Lower lobe of right lung (tissue), 2 donors: Measurements from ENCODE around the gene PLEKHA7. TPM values are rescaled to one million over a fixed set of nuclear protein-coding genes. Genes with fewer than 3 reads are reported as not detected.

Source experiments
- ATAC-seq, 2 donors: fragments of 200-7000 bp; cut with Tn5 transposase; one replicate each; pipeline ENCODE4 v1.9.1; 2020 to 2022; ENCODE audit warnings: mild to moderate bottlenecking in 2 of 2, moderate library complexity in 2 of 2
- DNase-seq: peaks from one replicate; pipeline ENCODE4 v3.0.0-alpha.2; 2020
- H3K27ac ChIP-seq: fragments of 200-600 bp; one replicate; pipeline ENCODE4 v1.8.0; 2022
- H3K27me3 ChIP-seq: fragments of 200-600 bp; one replicate; pipeline ENCODE4 v1.8.0; 2022; ENCODE audit warnings: low read depth
- H3K36me3 ChIP-seq: fragments of 200-600 bp; one replicate; pipeline ENCODE4 v1.8.0; 2022; ENCODE audit warnings: mild to moderate bottlenecking
- H3K4me1 ChIP-seq: fragments of 200-600 bp; one replicate; pipeline ENCODE4 v1.8.0; 2022
- H3K4me3 ChIP-seq: fragments of 200-600 bp; one replicate; pipeline ENCODE4 v1.8.0; 2022; ENCODE audit warnings: mild to moderate bottlenecking
- H3K9me3 ChIP-seq: fragments of 200-600 bp; one replicate; pipeline ENCODE4 v1.8.0; 2022
- CTCF ChIP-seq: fragments of 200-600 bp; IDR thresholded peaks from one replicate; pipeline ENCODE4 v1.8.0; 2022; ENCODE audit warnings: antibody characterized with exemption, mild to moderate bottlenecking
- intact Hi-C: fragments of 100-400 bp; cut with DNase I; formaldehyde crosslinking; loops from one replicate; pipeline ENCODE4 v1.11.0; 2022
- total RNA-seq: library from RNA; stranded (reverse); fragmentation: NEBNext Ultra II Directional; extraction: Animal tissue kit (Norgen Biotek cat#: 25700); gene quantifications from one replicate; pipeline ENCODE4 v1.2.1, GENCODE V29; 2021
- donor health status: DM: no; HTN: yes; CAD: no; lungs with severe emphysema.

PLEKHA7 gene
- total RNA-seq, 1 donor from 2014 or later = 44.0 TPM

- H3K27ac ChIP-seq = no peak overlapping the region
- intact Hi-C loops = no loop called here
- TF ChIP-seq CTCF = no peak
- no peaks in the 10 kb centered on the region for H3K9me3 ChIP-seq
- DNase-seq = no peak
- H3K4me1 ChIP-seq = no peaks in the 10 kb centered on the region
- no peaks in the 10 kb centered on the region for H3K36me3 ChIP-seq
- H3K4me3 ChIP-seq = no peak overlapping the region
- ATAC-seq = no peak
- no peaks in the 10 kb centered on the region for H3K27me3 ChIP-seq
These were observed 181.2 kb downstream of the PLEKHA7 start for GRCh38 chr11:16833026-16833425.

- H3K36me3 ChIP-seq = no peaks in the 10 kb centered on the region
- no peaks in the 10 kb centered on the region for H3K4me1 ChIP-seq
- no peak overlapping the region for H3K27ac ChIP-seq
These were observed 182.0 kb downstream of the PLEKHA7 start for GRCh38 chr11:16832193-16832539.

GRCh38 chr11:16831316-16832192, 182.7 kb downstream of the PLEKHA7 start:
- H3K9me3 ChIP-seq = no peaks in the 10 kb centered on the region
- no peaks in the 10 kb centered on the region for H3K4me1 ChIP-seq
- H3K27me3 ChIP-seq = no peaks in the 10 kb centered on the region
- H3K4me3 ChIP-seq = no peak overlapping the region
- DNase-seq (no peak), ATAC-seq (peak; percentile 24 to 52)
- TF ChIP-seq CTCF = no peak
- intact Hi-C loops = no loop called here
- H3K27ac ChIP-seq = no peak overlapping the region
- H3K36me3 ChIP-seq = no peaks in the 10 kb centered on the region

More at GRCh38 chr11:16832193-16832539, 182.0 kb downstream of the PLEKHA7 start:
- ATAC-seq (no peak), DNase-seq (no peak)
- intact Hi-C loops = no loop called here
- TF ChIP-seq CTCF = no peak
- no peaks in the 10 kb centered on the region for H3K27me3 ChIP-seq
- no peaks in the 10 kb centered on the region for H3K9me3 ChIP-seq
- no peak overlapping the region for H3K4me3 ChIP-seq

- Histone ChIP-seq H3K9me3 (no peaks in the 10 kb centered on the region), H3K36me3 (peaks cover 14% of the 10 kb centered on the region), H3K27me3 (no peaks in the 10 kb centered on the region), H3K4me1 (no peaks in the 10 kb centered on the region), H3K4me3 (no peak overlapping the region), H3K27ac (no peak overlapping the region)
- intact Hi-C loops = no loop called here
- ATAC-seq (no peak), DNase-seq (no peak)
- no peak for TF ChIP-seq CTCF
These were observed 187.1 kb downstream of the PLEKHA7 start for GRCh38 chr11:16827139-16827538.

GRCh38 chr11:16825968-16826367, 188.2 kb downstream of the PLEKHA7 start:
- DNase-seq (no peak), ATAC-seq (no peak)
- H3K4me1 ChIP-seq = no peaks in the 10 kb centered on the region
- H3K27me3 ChIP-seq = no peaks in the 10 kb centered on the region
- intact Hi-C loops = no loop called here
- no peak overlapping the region for H3K27ac ChIP-seq
- H3K4me3 ChIP-seq = no peak overlapping the region
- TF ChIP-seq CTCF = no peak
- H3K36me3 ChIP-seq = peaks cover 14% of the 10 kb centered on the region
- H3K9me3 ChIP-seq = no peaks in the 10 kb centered on the region
